IMR-90 (cell line): ENCODE results near the gene TMEM126A. TPM values are rescaled to one million over a fixed set of nuclear protein-coding genes. Genes with fewer than 3 reads are reported as not detected.

Experiments used
- ATAC-seq: fragments of 200-7000 bp; cut with Tn5 transposase; 2 replicates; pipeline ENCODE4 v1.9.1; 2020; ENCODE audit warnings: low read depth, mild to moderate bottlenecking, moderate library complexity
- BruUV-seq: library from RNA; stranded (reverse); fragments of 400-500 nt; replicated peaks from 2 replicates; lab custom pipeline; 2021; lab: Mats Ljungman, UMichigan
- CTCF ChIA-PET: fragments of 300-600 bp; formaldehyde crosslinking; extraction: SDS; loops from one replicate; lab custom pipeline; 2021; ENCODE audit warnings: antibody characterized with exemption; lab: Yijun Ruan, JAX
- POLR2A ChIA-PET: fragments of 300-600 bp; sonication (Branson Sonifier 250); formaldehyde crosslinking; loops from one replicate; lab custom pipeline; 2022; ENCODE audit warnings: antibody characterized with exemption; ENCODE audit not compliant: unreplicated experiment; lab: Charles Lee
- DNase-seq: peaks from one replicate; pipeline ENCODE4 v3.0.0; 2013
- H2AFZ ChIP-seq: replicated peaks from 2 replicates; pipeline ENCODE3; 2013; ENCODE audit warnings: low read length, mild to moderate bottlenecking; ENCODE audit not compliant: poor library complexity
- H2AK5ac ChIP-seq: 2 replicates; pipeline ENCODE4 v1.6.1; 2013; ENCODE audit warnings: low read depth, low read length, inconsistent platforms
- H2AK9ac ChIP-seq: replicated peaks from 2 replicates; pipeline ENCODE3; 2013; ENCODE audit warnings: mild to moderate bottlenecking, low read depth, low read length, moderate library complexity; ENCODE audit not compliant: poor library complexity
- H2BK120ac ChIP-seq: 2 replicates; pipeline ENCODE4 v1.6.1; 2013; ENCODE audit warnings: low read depth, low read length, inconsistent platforms
- H2BK15ac ChIP-seq: 3 replicates; pipeline ENCODE4 v1.6.1; 2013; ENCODE audit warnings: low read depth, low read length, inconsistent platforms
- H2BK20ac ChIP-seq: 2 replicates; pipeline ENCODE4 v1.6.1; 2013; ENCODE audit warnings: low read depth, mild to moderate bottlenecking, inconsistent platforms, low read length, moderate library complexity
- H2BK5ac ChIP-seq: 2 replicates; pipeline ENCODE4 v1.6.1; 2013; ENCODE audit warnings: mild to moderate bottlenecking, low read depth, low read length, inconsistent platforms; ENCODE audit not compliant: poor library complexity, severe bottlenecking
- H3K14ac ChIP-seq: replicated peaks from 2 replicates; pipeline ENCODE4 v1.6.1; 2013; ENCODE audit warnings: low read depth, low read length, inconsistent platforms
- H3K18ac ChIP-seq: 2 replicates; pipeline ENCODE4 v1.6.1; 2013; ENCODE audit warnings: low read depth, low read length, control low read depth
- H3K23ac ChIP-seq: 2 replicates; pipeline ENCODE4 v1.6.1; 2013; ENCODE audit warnings: low read depth, low read length, inconsistent platforms
- H3K27ac ChIP-seq: 2 replicates; pipeline ENCODE4 v1.5.1; 2013; ENCODE audit warnings: mild to moderate bottlenecking, control low read depth, low read length; ENCODE audit not compliant: insufficient read depth
- H3K27me3 ChIP-seq: 2 replicates; pipeline ENCODE4 v1.6.1; 2013; ENCODE audit warnings: low read length; ENCODE audit not compliant: control insufficient read depth, insufficient read depth
- H3K36me3 ChIP-seq: 2 replicates; pipeline ENCODE4 v1.6.1; 2013; ENCODE audit warnings: low read length, mixed read lengths; ENCODE audit not compliant: control insufficient read depth, insufficient read depth
- H3K4ac ChIP-seq: 2 replicates; pipeline ENCODE4 v1.6.1; 2013; ENCODE audit warnings: low read depth, low read length, inconsistent platforms
- H3K4me1 ChIP-seq: 2 replicates; pipeline ENCODE4 v1.6.1; 2013; ENCODE audit warnings: low read length, mixed read lengths; ENCODE audit not compliant: control insufficient read depth, insufficient read depth
- H3K4me2 ChIP-seq: 2 replicates; pipeline ENCODE4 v1.6.1; 2013; ENCODE audit warnings: low read depth, mild to moderate bottlenecking, control low read depth, low read length, moderate library complexity
- H3K4me3 ChIP-seq: 2 replicates; pipeline ENCODE4 v1.5.1; 2013; ENCODE audit warnings: low read depth, mild to moderate bottlenecking, control low read depth, low read length, moderate library complexity; ENCODE audit not compliant: insufficient read depth
- H3K56ac ChIP-seq: 2 replicates; pipeline ENCODE4 v1.6.1; 2013; ENCODE audit warnings: low read length, inconsistent platforms; ENCODE audit not compliant: insufficient read depth; ENCODE audit errors: extremely low read depth
- H3K79me1 ChIP-seq, 2 experiments: 2 replicates each; pipeline ENCODE4 v1.6.1; 2013; ENCODE audit warnings: low read length in 2 of 2, inconsistent platforms in 1 of 2, low read depth in 1 of 2
- H3K9ac ChIP-seq: 2 replicates; pipeline ENCODE4 v1.6.1; 2013; ENCODE audit warnings: low read depth, low read length, control low read depth
- H3K9me1 ChIP-seq: 2 replicates; pipeline ENCODE4 v1.6.1; 2013; ENCODE audit warnings: low read length, inconsistent platforms; ENCODE audit not compliant: insufficient read depth
- H3K9me3 ChIP-seq: 2 replicates; pipeline ENCODE4 v1.6.1; 2013; ENCODE audit warnings: low read length; ENCODE audit not compliant: control insufficient read depth, insufficient read depth
- H4K20me1 ChIP-seq: 2 replicates; pipeline ENCODE4 v1.6.1; 2013; ENCODE audit warnings: low read length, inconsistent platforms; ENCODE audit not compliant: insufficient read depth
- H4K5ac ChIP-seq: 2 replicates; pipeline ENCODE4 v1.6.1; 2013; ENCODE audit warnings: mild to moderate bottlenecking, low read depth, low read length, control low read depth
- H4K8ac ChIP-seq, 2 experiments: 2 replicates each; pipeline ENCODE4 v1.6.1; 2013; ENCODE audit warnings: low read depth in 2 of 2, low read length in 2 of 2, control low read depth in 1 of 2, inconsistent platforms in 1 of 2
- H4K91ac ChIP-seq: 2 replicates; pipeline ENCODE4 v1.6.1; 2013; ENCODE audit warnings: low read depth, low read length, inconsistent platforms; ENCODE audit not compliant: insufficient read depth
- BHLHE40 ChIP-seq: fragments of 150-350 bp; IDR thresholded peaks from 2 replicates; pipeline ENCODE4 v1.6.1; 2016; ENCODE audit warnings: mild to moderate bottlenecking, low read depth, low read length
- CEBPB ChIP-seq: IDR thresholded peaks from 2 replicates; pipeline ENCODE4 v1.6.1; 2012; ENCODE audit warnings: low read depth, low read length, improper control_type of control experiment
- CHD1 ChIP-seq: IDR thresholded peaks from 2 replicates; pipeline ENCODE4 v1.6.1; 2012; ENCODE audit warnings: low read depth, low read length, improper control_type of control experiment
- FOS ChIP-seq: fragments of 150-350 bp; IDR thresholded peaks from 2 replicates; pipeline ENCODE4 v1.6.1; 2016; ENCODE audit warnings: low read depth, low read length
- MAZ ChIP-seq: IDR thresholded peaks from 2 replicates; pipeline ENCODE4 v1.6.1; 2012; ENCODE audit warnings: low read depth, mild to moderate bottlenecking, low read length, improper control_type of control experiment, moderate library complexity, borderline replicate concordance
- MXI1 ChIP-seq: IDR thresholded peaks from 2 replicates; pipeline ENCODE4 v1.6.1; 2012; ENCODE audit warnings: low read depth, mild to moderate bottlenecking, low read length, moderate library complexity, borderline replicate concordance
- NFE2L2 ChIP-seq: fragments of 150-350 bp; IDR thresholded peaks from 2 replicates; pipeline ENCODE4 v1.6.1; 2016; ENCODE audit warnings: low read depth, mild to moderate bottlenecking, low read length
- POLR2A ChIP-seq: IDR thresholded peaks from 2 replicates; pipeline ENCODE4 v1.6.1; 2012; ENCODE audit warnings: mild to moderate bottlenecking, low read depth, low read length
- RAD21 ChIP-seq: IDR thresholded peaks from 2 replicates; pipeline ENCODE4 v1.6.1; 2012; ENCODE audit warnings: low read length, improper control_type of control experiment
- RFX5 ChIP-seq: IDR thresholded peaks from 2 replicates; pipeline ENCODE4 v1.8.0; 2012; ENCODE audit warnings: low read depth, mild to moderate bottlenecking, low read length, moderate library complexity
- SMC3 ChIP-seq: fragments of 150-350 bp; IDR thresholded peaks from 2 replicates; pipeline ENCODE4 v1.6.1; 2016; ENCODE audit warnings: low read depth, mild to moderate bottlenecking, antibody characterized with exemption, low read length, moderate library complexity
- WGBS, 2 experiments: methylation state at CpG; one replicate each; pipeline versions ENCODE4 v1.1.5 to v1.1.7; 2013; ENCODE audit warnings: missing lambda C conversion rate in 2 of 2; ENCODE audit not compliant: insufficient read length in 1 of 2; ENCODE audit errors: extremely low coverage in 2 of 2; 5-methylcytosine and 5-hydroxymethylcytosine counted together
- dilution Hi-C: fragments of 300-500 bp; cut with HindIII; formaldehyde crosslinking; loops from one replicate; pipeline ENCODE4 v1.14.3; 2018; ENCODE audit warnings: low sequenced_read_pairs; ENCODE audit not compliant: unreplicated experiment
- in situ Hi-C: fragments of 300-500 bp; cut with MboI; formaldehyde crosslinking; loops from 3 replicates; pipeline ENCODE4 v1.14.3; 2019; ENCODE audit warnings: low sequenced_read_pairs, inconsistent platforms, mixed read lengths
- intact Hi-C: fragments of 100-400 bp; cut with micrococcal nuclease; formaldehyde crosslinking; loops from 2 replicates; pipeline ENCODE4 v1.10.0; 2022
- polyA plus RNA-seq, 3 experiments: library from polyadenylated mRNA; depleted of rRNA; stranded (reverse); fragments of >200 nt; gene quantifications; 2 replicates each; pipeline ENCODE4 v1.2.3, GENCODE V29; 2012; ENCODE audit warnings: low replicate concordance in 1 of 3
- total RNA-seq: library from RNA; depleted of rRNA; stranded (reverse); fragments of >200 nt; gene quantifications from 2 replicates; pipeline ENCODE4 v1.2.3, GENCODE V29; 2012
- TF ChIP-seq, protein P1 (sequence below): fragments of 150-350 bp; IDR thresholded peaks from 2 replicates; pipeline ENCODE4 v1.6.1; 2016; ENCODE audit warnings: low read depth, mild to moderate bottlenecking, low read length, moderate library complexity, borderline replicate concordance
- TF ChIP-seq, protein P2 (sequence below): fragments of 150-350 bp; IDR thresholded peaks from 2 replicates; pipeline ENCODE4 v1.6.1; 2017; ENCODE audit warnings: mild to moderate bottlenecking, antibody characterized with exemption, low read length, low read depth

TMEM126A gene
- total and polyA plus RNA-seq, 2 of the 4 experiments (the other 2 are of a cell fraction), result 34.9 to 60.4 TPM

DNA sequence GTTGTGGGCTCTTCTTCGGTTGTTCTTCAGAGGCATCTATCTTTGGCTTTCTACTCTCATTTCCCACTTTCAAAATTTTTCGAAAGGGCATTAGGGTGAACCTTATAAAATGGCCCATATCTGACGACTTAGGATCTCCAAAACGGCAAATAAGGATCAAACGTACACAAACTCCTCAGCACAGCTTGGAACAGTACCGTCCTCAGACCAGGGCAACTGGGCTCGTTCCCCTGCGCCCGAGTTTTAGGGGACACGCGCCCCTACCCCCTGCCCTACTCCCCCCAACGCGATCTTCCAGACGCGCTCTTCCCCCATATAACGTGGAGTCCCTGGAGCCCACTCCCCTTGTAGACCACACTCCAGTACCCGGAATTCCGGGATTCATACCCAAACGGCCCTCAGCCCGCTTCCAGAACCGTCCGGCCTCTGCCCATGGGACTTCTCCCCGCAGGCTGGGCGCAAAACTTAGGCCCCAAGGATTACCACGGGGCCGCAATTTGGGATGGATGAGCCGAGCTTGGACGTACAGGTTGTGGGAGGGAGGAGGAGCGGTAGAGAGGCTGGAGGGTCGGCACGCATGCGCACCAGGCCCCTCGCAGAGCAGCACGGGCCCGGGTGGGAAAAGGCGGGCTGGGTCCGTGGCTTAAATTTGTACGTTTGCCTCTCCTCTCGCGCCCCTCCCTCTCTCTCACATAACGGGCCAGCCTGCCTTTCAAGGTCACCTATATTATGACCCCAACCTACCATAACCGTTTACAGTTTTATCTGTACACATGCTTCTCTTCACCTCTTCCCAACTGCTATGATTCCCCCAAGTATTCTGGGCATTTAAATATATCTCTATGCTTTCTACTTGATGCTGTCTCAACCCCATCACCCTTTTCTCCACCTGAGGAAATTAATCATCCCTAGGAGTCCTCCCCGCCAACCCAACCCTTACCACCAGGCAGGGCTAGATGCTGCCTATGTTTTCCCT, 34.9 kb downstream of the TMEM126A start:
- Histone ChIP-seq H3K56ac (peak overlapping the region; percentile 51), H3K36me3 (no peaks in the 10 kb centered on the region), H3K9me3 (no peaks in the 10 kb centered on the region), H3K79me1 (peaks cover 6 to 14% of the 10 kb centered on the region in 2 experiments), H3K4me2 (peak overlapping the region; percentile 93), H4K8ac (peak overlapping the region; percentile 79 to 93), H2BK5ac (peak overlapping the region; percentile 68), H2BK15ac (peak overlapping the region; percentile 52; the same call in 1 of the 3 replicates), H3K4ac (peak overlapping the region; percentile 79), H2AK9ac (peak overlapping the region; percentile 66), H3K9ac (peak overlapping the region; percentile 75), H3K4me3 (peak overlapping the region; percentile 89), H4K91ac (peak overlapping the region; percentile 78; the same call in 1 of the 2 replicates), H2AK5ac (0 out of 2 replicates have a peak overlapping the region, but pooled peaks have one; percentile 25), H3K27ac (peak overlapping the region; percentile 78), H4K20me1 (no peaks in the 10 kb centered on the region), H2AFZ (peak overlapping the region; percentile 94), H3K4me1 (peaks cover 2% of the 10 kb centered on the region; the same call in 1 of the 2 replicates), H4K5ac (peak overlapping the region; percentile 77), H2BK20ac (no peak overlapping the region), H3K27me3 (no peaks in the 10 kb centered on the region), H3K18ac (peak overlapping the region; percentile 59), H3K9me1 (no peaks in the 10 kb centered on the region; the same call in 1 of the 2 replicates), H2BK120ac (peak overlapping the region; percentile 68; the same call in 1 of the 2 replicates), H3K23ac (peak overlapping the region; percentile 77), H3K14ac (peak overlapping the region; percentile 84)
- ChIA-PET POLR2A (no interaction called here), CTCF (interaction anchor here (1.0 to 1.4 kb wide), 2 partner anchors 144 to 173 kb away, joined by 3 to 4 read pairs; partner anchors contain the start of gene CCDC83)
- ATAC-seq (peak; percentile 24; the same call in 1 of the 2 replicates), DNase-seq (peak; percentile 47)
- intact Hi-C loops (no loop called here), in situ Hi-C loops (loop anchor here (10.0 to 25.0 kb wide), 2 partner anchors 142 to 605 kb away; no protein-coding TSS in a partner anchor), dilution Hi-C loops (no loop called here)
- 35% methylated on average over 19 of the region's 43 CpGs; no CpG with 5 or more reads in 1 of the 2 experiments for WGBS, 2 experiments
- no TSS peak for BruUV-seq
- no peak for TF ChIP-seq MXI1
- no peak for TF ChIP-seq BHLHE40
- TF ChIP-seq, protein P1, sequence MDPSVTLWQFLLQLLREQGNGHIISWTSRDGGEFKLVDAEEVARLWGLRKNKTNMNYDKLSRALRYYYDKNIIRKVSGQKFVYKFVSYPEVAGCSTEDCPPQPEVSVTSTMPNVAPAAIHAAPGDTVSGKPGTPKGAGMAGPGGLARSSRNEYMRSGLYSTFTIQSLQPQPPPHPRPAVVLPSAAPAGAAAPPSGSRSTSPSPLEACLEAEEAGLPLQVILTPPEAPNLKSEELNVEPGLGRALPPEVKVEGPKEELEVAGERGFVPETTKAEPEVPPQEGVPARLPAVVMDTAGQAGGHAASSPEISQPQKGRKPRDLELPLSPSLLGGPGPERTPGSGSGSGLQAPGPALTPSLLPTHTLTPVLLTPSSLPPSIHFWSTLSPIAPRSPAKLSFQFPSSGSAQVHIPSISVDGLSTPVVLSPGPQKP, result no peak
- TF ChIP-seq MAZ, result no peak
- no peak for TF ChIP-seq NFE2L2
- no peak for TF ChIP-seq RAD21
- no peak for TF ChIP-seq SMC3
- no peak for TF ChIP-seq POLR2A
- TF ChIP-seq RFX5, result no peak
- no peak for TF ChIP-seq CHD1
- TF ChIP-seq, protein P2, sequence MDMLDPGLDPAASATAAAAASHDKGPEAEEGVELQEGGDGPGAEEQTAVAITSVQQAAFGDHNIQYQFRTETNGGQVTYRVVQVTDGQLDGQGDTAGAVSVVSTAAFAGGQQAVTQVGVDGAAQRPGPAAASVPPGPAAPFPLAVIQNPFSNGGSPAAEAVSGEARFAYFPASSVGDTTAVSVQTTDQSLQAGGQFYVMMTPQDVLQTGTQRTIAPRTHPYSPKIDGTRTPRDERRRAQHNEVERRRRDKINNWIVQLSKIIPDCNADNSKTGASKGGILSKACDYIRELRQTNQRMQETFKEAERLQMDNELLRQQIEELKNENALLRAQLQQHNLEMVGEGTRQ, result no peak
- no peak for TF ChIP-seq CEBPB
- no peak for TF ChIP-seq FOS
